Ascending aorta (tissue), 2 donors: ENCODE measurements around the gene TAS2R10. TPM values are rescaled to one million over a fixed set of nuclear protein-coding genes. Genes with fewer than 3 reads are reported as not detected.

Source experiments
- DNase-seq, 2 donors: peaks; one replicate each; pipeline ENCODE4 v3.0.0-alpha.2; 2019; ENCODE audit warnings: low spot score in 2 of 2
- H3K27ac ChIP-seq, 2 donors: fragments of 200-600 bp; sonication (generic); one replicate each; pipeline ENCODE4 v1.5.1; 2016 to 2017; ENCODE audit warnings: mild to moderate bottlenecking in 1 of 2
- H3K27me3 ChIP-seq: fragments of 200-600 bp; sonication (generic); one replicate; pipeline ENCODE4 v1.5.1; 2017
- H3K36me3 ChIP-seq, 2 donors: fragments of 200-600 bp; sonication (generic); one replicate each; pipeline ENCODE4 v1.5.1; 2016
- H3K4me1 ChIP-seq, 2 donors: fragments of 200-600 bp; sonication (generic); one replicate each; pipeline ENCODE4 v1.5.1; 2016 to 2017; ENCODE audit warnings: mild to moderate bottlenecking in 1 of 2
- H3K4me3 ChIP-seq, 2 donors: fragments of 200-600 bp; sonication (generic); one replicate each; pipeline ENCODE4 v1.5.1; 2016 to 2017; ENCODE audit warnings: mild to moderate bottlenecking in 1 of 2
- H3K9me3 ChIP-seq, 2 donors: fragments of 200-600 bp; sonication (generic); one replicate each; pipeline ENCODE4 v1.5.1; 2016
- intact Hi-C: fragments of 100-400 bp; cut with DNase I; formaldehyde crosslinking; loops from one replicate; pipeline ENCODE4 v1.15.1; 2023
- total RNA-seq: library from RNA; depleted of rRNA; stranded (reverse); fragments of >200 nt; gene quantifications from one replicate; pipeline ENCODE4 v1.1.0, GENCODE V29; 2016
- TF ChIP-seq, protein P1 (sequence below), 3 experiments: fragments of 200-600 bp in 2 of 3; fragments of 450-650 bp in 1 of 3; sonication (generic) in 2 of 3; IDR thresholded peaks; one replicate each; pipeline ENCODE4 v1.5.1; 2016 to 2019; ENCODE audit warnings: antibody characterized with exemption in 3 of 3, mild to moderate bottlenecking in 1 of 3, moderate library complexity in 1 of 3

Gene TAS2R10
- total RNA-seq, 1 donor from 2014 or later: not detected

DNA sequence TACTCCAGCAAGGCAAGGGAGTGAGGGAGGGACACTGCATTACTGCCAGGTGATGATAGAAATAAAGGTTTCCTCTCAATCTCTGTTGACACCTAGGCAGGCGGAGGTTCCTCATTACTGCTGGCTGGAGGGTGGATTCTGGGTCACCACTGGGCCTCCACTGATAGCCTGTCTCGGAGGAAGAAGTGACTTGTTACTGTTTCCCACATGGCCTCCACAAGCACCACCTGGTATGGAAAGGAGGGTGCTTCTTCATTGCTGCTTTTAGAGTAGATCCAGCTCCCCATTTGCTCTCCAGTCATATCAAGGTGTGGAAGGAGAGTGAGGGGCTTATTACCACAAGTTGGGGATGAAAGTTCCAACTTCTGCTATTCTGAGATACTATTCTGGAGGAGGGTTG is 16.7 kb upstream of the TAS2R10 start:
- Histone ChIP-seq H3K27ac (no peak overlapping the region), H3K9me3 (no peaks in the 10 kb centered on the region), H3K36me3 (no peaks in the 10 kb centered on the region), H3K27me3 (no peaks in the 10 kb centered on the region), H3K4me3 (no peak overlapping the region), H3K4me1 (no peaks in the 10 kb centered on the region)
- intact Hi-C loops: no loop called here
- DNase-seq: no peak
- TF ChIP-seq, protein P1, sequence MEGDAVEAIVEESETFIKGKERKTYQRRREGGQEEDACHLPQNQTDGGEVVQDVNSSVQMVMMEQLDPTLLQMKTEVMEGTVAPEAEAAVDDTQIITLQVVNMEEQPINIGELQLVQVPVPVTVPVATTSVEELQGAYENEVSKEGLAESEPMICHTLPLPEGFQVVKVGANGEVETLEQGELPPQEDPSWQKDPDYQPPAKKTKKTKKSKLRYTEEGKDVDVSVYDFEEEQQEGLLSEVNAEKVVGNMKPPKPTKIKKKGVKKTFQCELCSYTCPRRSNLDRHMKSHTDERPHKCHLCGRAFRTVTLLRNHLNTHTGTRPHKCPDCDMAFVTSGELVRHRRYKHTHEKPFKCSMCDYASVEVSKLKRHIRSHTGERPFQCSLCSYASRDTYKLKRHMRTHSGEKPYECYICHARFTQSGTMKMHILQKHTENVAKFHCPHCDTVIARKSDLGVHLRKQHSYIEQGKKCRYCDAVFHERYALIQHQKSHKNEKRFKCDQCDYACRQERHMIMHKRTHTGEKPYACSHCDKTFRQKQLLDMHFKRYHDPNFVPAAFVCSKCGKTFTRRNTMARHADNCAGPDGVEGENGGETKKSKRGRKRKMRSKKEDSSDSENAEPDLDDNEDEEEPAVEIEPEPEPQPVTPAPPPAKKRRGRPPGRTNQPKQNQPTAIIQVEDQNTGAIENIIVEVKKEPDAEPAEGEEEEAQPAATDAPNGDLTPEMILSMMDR (IDR thresholded peaks at IDR 0.05): no peak

DNA sequence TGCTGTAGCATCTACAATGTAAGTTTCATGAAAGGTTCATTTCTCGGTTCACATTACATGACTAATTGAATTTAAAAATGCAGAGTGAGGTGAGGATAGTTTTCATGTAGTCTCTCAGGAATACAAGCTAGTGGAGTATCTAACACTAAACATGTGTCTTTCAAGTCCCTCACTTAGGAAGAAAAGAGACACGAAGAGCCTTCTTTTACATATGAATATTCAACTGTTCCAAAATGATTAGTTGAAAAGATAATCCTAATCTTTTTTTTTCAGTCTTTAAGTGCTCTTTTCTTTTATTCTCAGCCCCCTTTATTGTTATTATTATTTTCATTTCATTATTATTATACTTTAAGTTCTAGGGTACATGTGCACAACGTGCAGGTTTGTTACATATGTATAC is 12.3 kb upstream of the TAS2R10 start:
- no peak for DNase-seq
- no peaks in the 10 kb centered on the region for H3K9me3 ChIP-seq
- intact Hi-C loops: no loop called here
- H3K36me3 ChIP-seq: no peaks in the 10 kb centered on the region
- H3K27me3 ChIP-seq: no peaks in the 10 kb centered on the region
- no peak overlapping the region for H3K27ac ChIP-seq
- TF ChIP-seq, protein P1 (IDR thresholded peaks at IDR 0.05): no peak
- no peak overlapping the region for H3K4me3 ChIP-seq
- no peaks in the 10 kb centered on the region for H3K4me1 ChIP-seq

DNA sequence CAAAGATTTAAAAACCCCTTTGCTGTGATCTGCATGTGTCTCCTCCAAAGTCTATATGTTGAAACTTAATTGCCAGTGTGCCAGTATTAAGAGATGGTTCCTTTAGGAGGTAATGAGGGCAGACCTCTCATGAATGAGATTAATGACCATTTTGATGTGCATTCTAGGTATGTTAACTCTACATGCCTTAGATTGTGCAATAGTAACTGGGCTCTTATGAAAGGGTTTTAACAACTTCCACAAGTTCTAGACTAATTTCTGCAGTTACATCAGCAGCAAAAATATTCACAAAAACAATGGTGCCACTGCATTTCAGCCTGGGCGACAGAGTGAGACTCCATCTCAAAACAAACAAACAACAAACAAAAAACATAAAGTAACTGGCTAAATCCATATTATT is 3.8 kb upstream of the TAS2R10 start:
- DNase-seq: no peak
- Histone ChIP-seq H3K4me1 (no peaks in the 10 kb centered on the region), H3K4me3 (no peak overlapping the region), H3K27ac (no peak overlapping the region), H3K9me3 (no peaks in the 10 kb centered on the region), H3K36me3 (no peaks in the 10 kb centered on the region), H3K27me3 (no peaks in the 10 kb centered on the region)
- intact Hi-C loops: no loop called here
- TF ChIP-seq, protein P1 (IDR thresholded peaks at IDR 0.05): no peak

DNA sequence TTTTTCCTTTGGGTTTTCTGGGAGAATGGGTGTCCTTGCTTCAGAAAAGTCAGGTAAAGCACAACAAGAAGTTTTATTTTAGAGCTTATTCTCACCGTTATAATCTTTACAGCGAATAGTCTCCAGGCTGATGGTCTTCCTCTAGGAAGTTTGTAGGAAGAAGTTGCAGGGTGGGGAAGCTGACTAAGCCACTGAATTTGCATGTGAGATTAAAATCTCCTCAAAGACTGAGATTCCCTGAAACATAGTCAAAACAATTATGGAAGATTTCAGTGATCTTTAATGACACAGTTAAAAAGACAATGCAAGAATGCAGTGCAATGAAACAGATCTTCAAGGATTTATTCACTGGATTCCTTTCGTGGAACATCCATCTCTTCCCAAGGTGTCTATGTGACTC is 1.2 kb downstream of the TAS2R10 start:
- Histone ChIP-seq H3K27me3 (no peaks in the 10 kb centered on the region), H3K4me1 (no peaks in the 10 kb centered on the region), H3K4me3 (no peak overlapping the region), H3K9me3 (no peaks in the 10 kb centered on the region), H3K27ac (no peak overlapping the region), H3K36me3 (no peaks in the 10 kb centered on the region)
- intact Hi-C loops: no loop called here
- TF ChIP-seq, protein P1 (IDR thresholded peaks at IDR 0.05): no peak
- no peak for DNase-seq

DNA sequence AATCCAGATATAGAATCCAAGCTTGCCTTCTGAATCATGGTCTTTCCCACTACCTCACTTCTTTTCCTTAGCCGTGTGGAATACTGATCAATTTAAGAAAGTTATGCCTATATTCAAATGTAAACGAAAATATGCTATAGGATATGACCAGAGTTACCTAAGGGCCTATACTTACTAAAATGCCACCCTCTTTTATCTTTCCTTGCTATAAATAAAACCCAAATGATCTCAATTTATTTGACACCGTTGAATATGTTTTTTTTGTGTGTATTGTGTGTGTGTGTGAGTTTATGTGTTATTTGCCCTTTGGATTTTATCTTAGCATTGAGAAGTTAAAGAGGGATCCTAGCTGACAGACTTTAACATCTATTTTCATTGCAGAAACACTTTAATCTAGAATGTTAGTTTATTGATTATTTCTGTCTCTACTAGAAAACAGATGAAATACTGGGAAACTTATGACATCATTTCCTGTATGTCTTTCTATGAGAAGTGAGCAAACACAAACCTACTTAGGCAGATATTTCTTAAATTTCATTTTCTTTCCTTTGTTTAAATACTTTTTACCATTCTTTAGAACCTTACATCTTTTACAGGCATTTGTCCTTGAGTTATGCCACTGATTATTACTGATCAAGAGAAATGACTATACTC is 14.1 kb downstream of the TAS2R10 start:
- no peak for DNase-seq
- TF ChIP-seq, protein P1 (IDR thresholded peaks at IDR 0.05): no peak
- intact Hi-C loops: no loop called here
- H3K27ac ChIP-seq: no peak overlapping the region
- no peaks in the 10 kb centered on the region for H3K4me1 ChIP-seq
- H3K9me3 ChIP-seq: no peaks in the 10 kb centered on the region
- H3K27me3 ChIP-seq: no peaks in the 10 kb centered on the region
- H3K36me3 ChIP-seq: no peaks in the 10 kb centered on the region
- no peak overlapping the region for H3K4me3 ChIP-seq

DNA sequence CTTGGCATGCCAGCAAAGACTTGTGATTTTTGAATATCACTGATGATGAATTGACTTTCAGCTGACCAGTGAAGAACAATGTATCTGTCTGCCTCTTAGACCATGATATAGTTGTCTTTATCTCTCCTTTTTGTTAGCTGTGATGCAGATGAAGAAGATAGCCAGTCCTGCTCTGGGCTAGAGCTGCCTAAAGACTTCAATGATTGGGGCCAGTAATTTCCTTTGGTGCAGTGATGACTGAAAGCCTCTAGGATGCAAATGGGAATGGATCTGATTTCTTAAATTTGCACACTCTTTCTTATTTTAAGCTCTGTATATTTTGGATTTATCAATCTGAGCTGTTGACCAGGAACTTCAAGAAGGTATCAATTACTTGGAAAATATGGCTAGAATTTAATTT is 16.1 kb downstream of the TAS2R10 start, which contains the start of gene TAS2R9:
Gene TAS2R9, minus strand, starts transcription at position 101 of the 400 bp plus-strand sequence. Its CDS starts 93 bp downstream, at position 8.
- Histone ChIP-seq H3K4me1 (no peaks in the 10 kb centered on the region), H3K27ac (no peak within 1 kb of the TSS), H3K36me3 (no peaks in the 10 kb centered on the region), H3K9me3 (no peaks in the 10 kb centered on the region), H3K4me3 (no peak within 1 kb of the TSS), H3K27me3 (no peaks in the 10 kb centered on the region)
- intact Hi-C loops: no loop called here
- TF ChIP-seq, protein P1 (IDR thresholded peaks at IDR 0.05): no peak
- no peak for DNase-seq
